ENCODE data around the gene SDF2L1. TPM values are rescaled to one million over a fixed set of nuclear protein-coding genes. Genes with fewer than 3 reads are reported as not detected.

The SDF2L1 gene
- total and polyA plus RNA-seq, 2 of the 13 experiments (the other 11 are each of a cell fraction or from before 2014, with no cell fraction given) = 18.0 to 57.4 TPM

- TF ChIP-seq ZNF276 (CRISPR knock-in tag; IDR thresholded peaks at IDR 0.05; ENCODE audit: low read depth) (peak; percentile 86; the same call in 1 of the 2 replicates), SALL2 (CRISPR knock-in tag; IDR thresholded peaks at IDR 0.05) (peak; percentile 90), ZSCAN22 (CRISPR knock-in tag; IDR thresholded peaks at IDR 0.05) (peak; percentile 70; the same call in 1 of the 2 replicates), CENPBD1 (CRISPR knock-in tag; IDR thresholded peaks at IDR 0.05; ENCODE audit: borderline replicate concordance, low read depth) (0 out of 2 replicates have a peak, but pooled peaks have one; percentile 65), ZFP90 (CRISPR knock-in tag; IDR thresholded peaks at IDR 0.05; ENCODE audit: borderline replicate concordance) (peak; percentile 97), ZNF33B (CRISPR knock-in tag; IDR thresholded peaks at IDR 0.05) (peak; percentile 91), RAD51 (IDR thresholded peaks at IDR 0.05; ENCODE audit: borderline replicate concordance) (no peak), NCOA2 (CRISPR knock-in tag; IDR thresholded peaks at IDR 0.05) (peak; percentile 47), ZNF407 (CRISPR knock-in tag; IDR thresholded peaks at IDR 0.05; ENCODE audit: not compliant biosample characterization) (no peak), BCLAF1 (IDR thresholded peaks at IDR 0.05) (no peak), STAT5B (CRISPR knock-in tag; IDR thresholded peaks at IDR 0.05) (peak; percentile 84), HMG20A (CRISPR knock-in tag; IDR thresholded peaks at IDR 0.05; ENCODE audit: borderline replicate concordance) (no peak; the same call in 1 of the 2 replicates), MBNL3 (CRISPR knock-in tag; conservative IDR thresholded peaks at IDR 0.05) (no peak), GLI4 (CRISPR knock-in tag; IDR thresholded peaks at IDR 0.05; ENCODE audit: borderline replicate concordance) (peak; percentile 59), PTBP1 (IDR thresholded peaks at IDR 0.05; ENCODE audit: low read depth, low read length, poor library complexity, severe bottlenecking) (peak; percentile 50)
Measured at GRCh38 chr22:21629255-21630149, 12.6 kb upstream of the SDF2L1 start, which contains the start of gene YDJC (continued).
